A673 (cell line): ENCODE results near the gene NRXN3.

Experiments used
- EZH2 ChIP-seq: fragments of 200-600 bp; sonication (generic); IDR thresholded peaks from 2 replicates; pipeline ENCODE4 v1.6.1; 2017; ENCODE audit warnings: borderline replicate concordance, low read depth, mild to moderate bottlenecking, mixed read lengths, antibody characterized with exemption, low read length; ENCODE audit not compliant: poor library complexity, severe bottlenecking
- TF ChIP-seq, protein P1 (sequence below): fragments of 300-800, 200-600 bp; sonication (generic); conservative IDR thresholded peaks from 2 replicates; pipeline ENCODE4 v1.5.1; 2017; ENCODE audit warnings: low read depth, mild to moderate bottlenecking, antibody characterized with exemption, low read length, moderate library complexity, mixed read lengths

DNA sequence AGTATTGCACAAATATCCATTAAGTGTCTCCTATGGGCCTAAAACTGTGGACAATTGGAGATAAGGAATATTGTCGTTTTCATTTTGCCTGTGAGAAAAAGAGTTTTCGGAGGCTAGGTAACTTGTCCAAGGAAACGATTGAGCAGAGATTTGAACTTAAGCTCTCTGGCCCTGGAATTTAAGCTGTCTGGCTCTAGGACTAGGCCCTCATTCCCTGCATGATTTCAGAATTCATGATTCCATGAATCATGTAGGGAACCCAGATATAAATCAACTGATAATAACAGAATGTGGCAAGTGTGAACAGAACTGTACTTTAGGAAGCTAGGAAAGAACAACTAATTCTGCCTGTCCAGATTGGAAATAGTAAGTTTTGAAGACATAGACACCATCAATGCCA, 1100.2 kb downstream of the NRXN3 start:
- TF ChIP-seq, protein P1, sequence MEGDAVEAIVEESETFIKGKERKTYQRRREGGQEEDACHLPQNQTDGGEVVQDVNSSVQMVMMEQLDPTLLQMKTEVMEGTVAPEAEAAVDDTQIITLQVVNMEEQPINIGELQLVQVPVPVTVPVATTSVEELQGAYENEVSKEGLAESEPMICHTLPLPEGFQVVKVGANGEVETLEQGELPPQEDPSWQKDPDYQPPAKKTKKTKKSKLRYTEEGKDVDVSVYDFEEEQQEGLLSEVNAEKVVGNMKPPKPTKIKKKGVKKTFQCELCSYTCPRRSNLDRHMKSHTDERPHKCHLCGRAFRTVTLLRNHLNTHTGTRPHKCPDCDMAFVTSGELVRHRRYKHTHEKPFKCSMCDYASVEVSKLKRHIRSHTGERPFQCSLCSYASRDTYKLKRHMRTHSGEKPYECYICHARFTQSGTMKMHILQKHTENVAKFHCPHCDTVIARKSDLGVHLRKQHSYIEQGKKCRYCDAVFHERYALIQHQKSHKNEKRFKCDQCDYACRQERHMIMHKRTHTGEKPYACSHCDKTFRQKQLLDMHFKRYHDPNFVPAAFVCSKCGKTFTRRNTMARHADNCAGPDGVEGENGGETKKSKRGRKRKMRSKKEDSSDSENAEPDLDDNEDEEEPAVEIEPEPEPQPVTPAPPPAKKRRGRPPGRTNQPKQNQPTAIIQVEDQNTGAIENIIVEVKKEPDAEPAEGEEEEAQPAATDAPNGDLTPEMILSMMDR, result no peak
- TF ChIP-seq EZH2, result no peak
